Stimulated activated naive CD4-positive, alpha-beta T cell treated with Interleukin-2 at 50 U/mL for 16 hours (primary cell): Measurements from ENCODE around the gene EVA1A.
"Not testable (repeated sequence)": the region's sequence is repeated elsewhere in the genome, so short reads cannot be mapped to it uniquely, and the experiment has no call there.

Experiments used
- DNase-seq: peaks from one replicate; lab custom pipeline; 2025; lab: John Stamatoyannopoulos, UW

EVA1A gene

DNA sequence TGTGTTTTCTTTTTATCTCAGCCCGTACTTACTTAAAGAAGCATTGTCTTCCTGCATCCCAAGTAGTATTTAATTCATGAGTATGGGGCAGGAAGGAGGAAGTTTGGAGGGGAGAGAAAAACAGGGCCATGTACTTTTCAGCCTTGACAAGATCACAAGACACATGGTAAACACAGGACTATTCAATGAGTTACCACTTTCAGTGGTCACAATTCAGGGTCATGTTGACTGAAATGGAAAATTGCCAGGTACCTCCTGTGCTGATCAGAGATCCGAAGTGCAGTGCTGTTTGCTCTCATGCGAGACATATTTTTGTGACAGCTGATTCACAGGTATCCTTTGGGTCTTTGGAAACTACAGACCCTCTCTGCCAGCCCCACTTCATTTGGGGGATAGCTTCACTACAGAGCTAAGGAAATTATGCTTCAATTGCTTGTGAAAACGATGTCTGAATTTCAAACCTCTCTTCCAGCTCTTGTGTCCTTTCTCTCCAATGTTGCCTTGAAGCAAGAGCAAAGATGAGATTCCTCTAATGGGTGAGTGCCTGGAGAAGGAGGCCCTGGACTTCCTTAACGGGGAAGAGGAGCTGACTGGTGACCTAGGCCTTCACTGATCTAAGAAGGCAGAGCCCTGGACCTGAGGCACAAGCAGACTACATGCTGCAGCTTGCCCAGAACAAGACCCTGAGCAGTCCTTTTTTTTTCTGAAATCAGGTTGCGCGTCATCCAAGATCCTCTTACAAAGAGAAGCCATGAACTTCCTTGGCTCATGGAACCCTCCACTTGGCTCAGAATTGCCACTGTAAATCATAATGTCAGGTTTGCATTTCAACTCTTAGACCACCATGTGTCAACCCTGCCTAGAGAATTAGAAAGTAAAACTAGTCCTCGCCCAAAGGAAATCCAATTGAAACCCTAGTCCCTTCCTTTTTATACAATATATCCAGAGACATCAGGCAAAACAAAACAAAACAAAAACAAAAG lies 44.1 kb downstream of the EVA1A start:
- no peak for DNase-seq

DNA sequence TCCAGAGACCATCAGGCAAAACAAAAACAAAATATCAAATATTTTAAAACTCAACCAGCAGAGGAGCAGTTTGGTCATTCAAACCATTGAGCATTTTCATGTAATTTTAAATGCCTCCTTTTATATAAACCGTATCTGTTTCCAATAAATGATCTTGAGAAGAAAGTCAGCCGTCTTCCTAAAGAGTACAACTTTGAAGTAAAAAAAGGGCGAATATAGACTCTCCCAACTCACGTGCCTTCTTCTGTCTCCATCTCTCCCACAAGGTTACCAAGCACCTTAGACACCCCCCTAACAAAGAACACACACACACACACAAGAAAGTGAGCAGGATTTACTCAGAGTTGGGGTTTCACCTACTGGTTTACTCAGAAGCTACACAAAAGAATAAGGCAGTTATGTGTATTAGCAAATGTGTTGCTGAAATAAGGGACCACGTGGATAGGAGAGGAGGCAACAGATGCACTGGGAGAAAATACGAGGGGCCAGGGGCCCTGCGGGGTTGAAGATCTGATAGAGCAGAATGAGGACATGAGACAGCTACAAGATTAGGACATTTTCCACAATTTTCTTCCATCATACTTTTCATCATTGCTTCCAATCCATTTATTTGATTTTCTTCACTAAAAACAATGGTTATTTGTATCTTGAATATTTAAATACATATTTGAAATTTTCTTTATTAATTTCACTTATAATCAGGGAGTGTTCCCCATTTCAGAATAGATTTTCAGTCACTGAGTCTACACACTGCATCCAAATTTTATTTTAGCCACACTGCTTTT lies 45.0 kb downstream of the EVA1A start:
- no peak for DNase-seq

DNA sequence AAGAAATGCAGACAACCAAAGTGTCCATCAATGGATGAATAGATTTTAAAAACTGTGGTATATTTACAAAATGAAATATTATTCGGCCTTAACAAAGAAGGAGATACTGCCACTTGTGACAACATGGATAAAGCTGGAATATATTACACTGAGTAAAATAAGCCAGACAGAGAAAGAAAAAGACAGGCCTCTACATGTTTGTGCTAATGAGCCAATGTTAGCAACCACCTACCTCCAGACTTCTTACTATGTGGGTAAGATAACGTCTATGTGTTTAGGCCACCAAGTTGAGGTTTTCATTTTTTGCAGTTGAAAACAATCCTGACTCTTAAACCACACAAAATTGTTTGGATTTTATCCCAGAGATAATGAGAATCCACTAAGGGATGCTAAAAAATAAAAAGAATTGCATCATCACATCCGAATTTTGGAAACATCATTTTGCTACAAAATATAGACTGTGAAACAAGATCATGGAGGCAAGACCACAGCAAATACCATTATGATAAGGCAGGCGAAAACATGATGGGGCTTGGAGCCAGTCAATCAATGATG lies 47.0 kb downstream of the EVA1A start:
- no peak for DNase-seq

DNA sequence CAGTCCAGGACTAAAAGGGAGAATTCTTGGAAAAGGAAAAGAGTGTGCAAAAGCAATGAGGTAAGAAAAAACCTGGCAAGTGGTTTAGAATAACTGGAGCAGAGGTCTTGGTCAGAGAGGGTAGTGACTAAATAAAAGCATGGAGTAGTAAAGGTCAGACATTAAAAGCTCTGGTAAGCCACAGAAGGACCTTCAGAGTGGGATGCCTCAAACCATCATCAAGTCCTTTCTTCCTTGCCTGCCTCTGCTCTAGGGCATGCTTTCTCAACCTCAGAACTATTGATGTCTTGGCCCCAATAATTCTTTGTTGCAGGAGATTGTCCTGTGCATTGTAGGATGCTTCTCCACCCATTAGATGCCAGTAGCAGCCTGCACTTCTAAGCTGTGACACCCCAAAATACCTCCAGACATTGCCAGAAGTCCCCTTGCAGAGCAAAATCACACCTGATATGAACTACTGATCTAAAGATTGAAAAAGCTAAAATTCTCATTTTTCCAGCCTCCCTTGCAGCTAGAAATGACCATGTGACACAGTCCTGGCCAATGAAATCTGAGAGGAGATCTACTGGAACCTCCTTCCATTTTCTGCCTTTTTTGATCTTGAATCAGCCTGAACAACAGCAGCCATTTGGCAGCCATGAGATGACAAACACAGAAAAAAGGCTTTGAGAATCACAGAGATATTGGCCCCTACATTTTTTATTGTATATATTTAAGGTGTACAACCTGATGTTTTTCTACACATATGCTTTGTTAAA lies 48.1 kb downstream of the EVA1A start:
- no peak for DNase-seq

DNA sequence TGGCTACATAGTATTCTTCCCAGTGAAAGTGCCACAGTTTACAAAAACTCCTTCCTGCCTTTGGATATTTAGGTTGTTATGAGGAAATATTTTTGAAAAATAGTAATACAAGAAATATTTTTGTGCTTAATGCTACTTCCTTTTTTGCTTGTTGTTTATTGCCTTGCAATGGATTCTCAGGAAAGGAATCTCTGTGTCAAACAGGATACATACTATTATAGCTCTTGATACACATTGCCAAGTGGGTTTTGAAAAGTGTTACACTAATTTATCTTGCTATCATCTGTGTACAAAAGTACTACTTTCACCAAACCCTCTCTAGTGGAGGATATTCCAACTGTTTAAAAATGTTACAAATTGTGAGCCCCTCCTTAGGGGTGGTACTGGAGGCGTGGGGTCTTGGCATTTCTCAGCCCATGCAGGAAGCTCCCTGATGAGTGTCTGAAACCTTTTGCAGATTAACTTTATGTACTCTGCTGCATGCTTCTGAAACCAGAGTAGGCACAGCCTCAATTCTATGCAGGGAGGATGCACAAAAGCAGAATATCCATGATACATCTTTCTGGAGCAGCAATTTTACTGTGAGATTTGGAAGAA lies 54.5 kb downstream of the EVA1A start:
- DNase-seq: no peak

DNA sequence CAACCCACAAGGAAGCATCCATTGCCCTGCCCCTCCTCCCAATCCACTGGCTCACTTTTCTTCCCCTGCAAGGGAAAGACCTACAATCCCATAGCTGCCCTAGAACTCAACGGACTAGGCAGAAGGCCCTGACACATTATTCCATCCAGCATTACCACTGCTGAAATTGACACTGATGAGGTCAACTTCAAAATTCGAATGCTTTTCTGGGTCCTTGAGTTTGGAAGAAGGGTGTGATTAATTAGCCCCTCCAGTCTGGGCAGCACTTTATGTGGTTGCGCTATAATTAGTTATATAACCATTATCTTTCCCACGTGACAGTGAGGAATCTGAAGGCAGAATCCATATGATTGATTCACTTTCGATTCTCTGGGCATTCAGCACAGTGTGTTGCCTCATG lies 55.7 kb downstream of the EVA1A start:
- DNase-seq: no peak

DNA sequence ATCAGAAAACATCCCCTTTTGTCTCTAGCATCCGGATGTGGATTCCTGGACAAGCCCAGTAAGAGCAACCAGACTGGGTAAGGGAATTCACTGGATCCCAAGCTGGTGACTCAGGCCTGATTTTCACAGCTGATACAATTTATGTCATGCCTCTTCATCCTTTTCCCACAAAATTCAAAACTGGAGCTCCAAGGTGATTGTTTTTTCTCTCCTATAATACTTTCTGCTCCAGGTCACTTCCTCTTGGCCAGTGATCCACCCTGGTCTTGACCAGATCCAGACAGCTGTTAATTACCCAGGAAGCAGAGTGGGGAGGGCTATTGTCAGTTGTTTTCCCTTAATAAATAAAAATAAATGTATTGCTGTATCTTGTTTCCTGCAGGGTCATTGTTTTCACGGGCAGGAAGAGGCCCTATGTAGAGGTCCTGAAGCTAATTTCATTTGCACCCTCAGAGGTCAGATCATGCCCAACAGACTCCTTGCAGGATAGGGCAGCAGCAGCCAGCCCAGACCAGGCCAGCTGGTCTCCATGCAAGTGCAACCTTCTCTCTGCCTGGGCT lies 57.6 kb downstream of the EVA1A start:
- no peak for DNase-seq

DNA sequence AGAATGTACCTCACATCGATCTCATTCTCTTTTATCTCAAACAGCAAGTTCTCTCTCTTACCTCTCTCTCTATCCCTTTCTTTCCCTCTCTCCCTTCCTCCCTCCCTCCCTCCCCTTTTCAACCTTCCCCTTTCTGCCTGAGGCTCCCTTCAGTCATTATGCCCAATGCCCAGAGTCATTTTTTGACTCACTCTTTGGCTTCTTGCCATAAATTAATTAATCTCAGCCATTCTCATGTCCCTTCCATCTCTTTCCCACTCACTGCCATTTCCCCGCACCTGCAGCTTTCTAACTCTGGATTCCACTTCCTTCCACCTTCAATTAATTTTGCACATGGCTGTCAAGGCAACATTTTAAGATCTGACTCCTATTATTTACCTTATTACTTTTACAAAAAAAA lies 60.1 kb downstream of the EVA1A start:
- no peak for DNase-seq

DNA sequence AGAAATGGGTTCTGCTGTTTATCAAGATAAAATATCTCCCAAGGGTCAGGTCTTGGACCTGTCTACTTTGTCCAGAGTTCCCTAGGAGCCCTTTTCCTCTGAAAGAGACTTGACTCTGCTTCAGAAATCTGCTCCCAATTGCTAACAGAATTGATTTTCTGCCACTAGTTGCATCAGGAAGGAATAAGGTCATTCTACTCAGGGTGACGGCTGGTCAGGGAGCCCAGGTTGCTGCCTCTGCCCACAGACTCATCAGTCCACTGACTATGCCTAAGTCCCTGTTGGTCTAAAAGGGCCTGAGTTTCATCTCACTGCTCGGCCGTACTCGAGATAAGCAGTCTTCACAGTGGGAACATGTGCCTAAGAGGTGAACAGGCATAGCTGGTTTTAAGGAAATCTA lies 61.2 kb downstream of the EVA1A start:
- no peak for DNase-seq

DNA sequence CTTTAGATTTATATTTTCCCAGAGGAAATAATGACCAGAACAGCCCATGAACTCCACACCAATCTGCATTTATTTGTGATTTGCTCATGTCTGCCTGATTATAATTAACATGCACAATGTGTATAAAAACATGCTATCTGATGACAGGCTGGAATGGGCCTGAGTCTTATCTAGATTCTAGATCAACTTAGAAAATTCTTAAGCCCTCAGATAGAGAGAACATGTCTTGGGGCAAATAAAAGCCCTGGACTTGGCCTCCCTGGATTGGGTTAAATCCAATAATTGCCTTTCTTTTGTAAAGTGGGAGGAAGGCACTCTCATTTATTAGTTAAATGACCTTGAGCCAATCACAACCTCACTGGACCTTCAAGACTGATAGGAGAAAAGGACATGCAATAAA lies 61.8 kb downstream of the EVA1A start:
- no peak for DNase-seq

DNA sequence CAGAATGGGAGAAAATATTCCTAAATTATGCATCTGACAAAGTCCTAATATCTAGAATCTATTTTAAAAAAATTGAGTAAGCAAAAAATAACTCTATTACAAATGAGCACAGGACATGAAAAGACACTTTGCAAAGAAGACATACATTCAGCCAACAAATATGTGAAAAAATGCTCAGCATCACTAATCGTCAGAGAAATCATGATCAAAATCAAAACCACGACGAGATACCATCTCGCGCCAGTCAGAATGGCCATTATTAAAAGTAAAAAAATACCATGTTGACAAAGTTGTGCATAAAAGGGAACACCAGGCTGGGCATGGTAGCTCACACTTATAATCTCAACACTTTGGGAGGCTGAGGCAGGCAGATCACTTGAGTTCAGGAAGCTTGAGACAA lies 63.5 kb downstream of the EVA1A start:
- DNase-seq: no peak

DNA sequence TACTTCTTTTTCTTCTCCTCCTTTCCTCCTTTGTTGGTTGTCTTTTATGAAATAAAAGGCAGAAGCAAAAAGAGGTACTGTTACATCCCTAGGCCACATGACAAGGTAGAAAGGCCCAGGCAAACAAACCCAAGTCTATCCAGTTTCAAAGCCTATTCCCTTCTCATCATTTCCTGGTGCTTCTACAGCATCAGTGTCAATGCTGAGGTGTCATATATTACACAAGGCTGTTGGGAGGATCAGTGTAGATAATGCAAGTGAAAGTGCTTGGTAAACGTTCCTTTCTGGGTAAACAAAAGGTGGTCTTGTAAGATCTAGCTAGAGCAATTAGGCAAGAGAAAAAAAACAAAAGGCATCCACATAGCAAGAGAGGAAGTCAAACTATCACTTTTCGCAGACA lies 64.9 kb downstream of the EVA1A start:
- DNase-seq: no peak

DNA sequence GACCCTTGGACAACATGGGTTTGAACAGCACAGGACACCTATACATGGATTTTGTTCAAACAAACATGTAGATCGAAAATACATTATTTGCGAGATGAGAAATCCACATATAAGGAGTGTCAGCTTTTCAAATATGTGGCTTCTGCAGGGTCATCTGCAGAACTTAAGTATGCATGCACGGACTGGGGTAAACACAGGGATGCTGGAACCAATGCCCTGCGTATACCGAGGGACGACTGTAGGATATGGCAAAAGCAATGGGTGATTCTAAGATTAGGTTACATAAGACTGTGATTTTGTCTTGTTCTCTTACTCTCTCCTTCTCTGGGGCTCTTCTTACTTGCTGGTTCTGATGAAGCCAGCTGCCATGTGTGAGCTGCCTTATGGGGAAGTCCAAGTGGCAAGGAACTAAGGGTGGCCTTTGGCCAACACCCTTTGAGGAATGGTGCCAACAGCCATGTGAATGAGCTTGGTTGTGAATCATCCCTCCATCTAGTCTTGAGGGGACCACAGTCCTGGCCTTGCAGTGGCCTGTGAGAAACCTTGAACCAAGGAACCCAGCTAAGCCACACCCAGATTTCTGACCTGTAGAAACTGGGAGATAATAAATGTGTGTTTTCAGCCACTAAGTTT lies 66.5 kb downstream of the EVA1A start:
- DNase-seq: no peak

DNA sequence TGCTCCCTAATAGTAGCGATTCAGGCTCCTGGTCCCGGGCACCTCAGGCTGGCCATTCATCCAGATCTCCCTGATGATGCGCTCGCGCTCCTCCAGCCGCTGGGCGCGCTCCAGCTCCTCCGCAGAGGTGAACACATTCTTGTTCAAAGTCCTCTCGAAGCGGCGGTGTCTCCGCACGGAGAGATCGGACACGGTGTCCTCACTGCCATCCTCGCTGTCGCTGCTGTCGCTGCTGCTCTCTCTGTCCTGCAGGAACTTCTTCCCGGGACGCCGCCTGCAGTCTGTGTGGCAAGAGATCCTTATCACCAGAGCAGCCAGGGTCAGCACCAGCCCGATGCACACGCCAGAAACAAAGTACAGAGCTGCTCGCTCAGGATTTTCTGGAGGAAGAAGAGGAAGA lies 67.5 kb downstream of the EVA1A start:
- no peak for DNase-seq

DNA sequence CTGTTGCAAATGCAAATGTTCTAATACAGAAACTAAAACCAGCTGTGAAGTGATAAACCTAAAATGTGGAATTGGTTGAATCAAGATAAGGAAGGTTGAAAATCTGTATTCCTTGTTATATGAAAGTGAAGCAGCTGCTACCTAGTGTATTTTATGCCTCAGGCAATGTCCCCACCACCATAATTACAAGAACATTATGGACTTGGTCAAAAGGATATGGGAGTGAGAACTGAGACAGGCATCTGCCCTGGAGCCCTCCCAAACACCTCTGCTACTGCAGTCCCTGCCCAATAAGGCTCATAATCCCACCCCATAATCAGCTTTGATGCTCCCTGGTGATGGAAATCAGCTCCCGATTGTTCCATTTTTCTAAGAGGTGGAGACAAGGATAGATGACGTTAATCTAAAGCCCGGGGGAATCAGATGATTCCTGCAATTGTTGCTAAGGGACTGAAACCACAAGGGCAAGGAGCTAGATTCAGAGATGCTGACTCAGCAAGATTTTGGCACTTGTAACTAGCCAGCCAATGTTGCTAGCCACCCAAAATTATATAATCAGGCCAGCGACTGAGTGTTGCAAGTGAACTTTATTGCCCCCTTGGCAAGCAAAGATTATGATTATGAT lies 69.5 kb downstream of the EVA1A start:
- no peak for DNase-seq

DNA sequence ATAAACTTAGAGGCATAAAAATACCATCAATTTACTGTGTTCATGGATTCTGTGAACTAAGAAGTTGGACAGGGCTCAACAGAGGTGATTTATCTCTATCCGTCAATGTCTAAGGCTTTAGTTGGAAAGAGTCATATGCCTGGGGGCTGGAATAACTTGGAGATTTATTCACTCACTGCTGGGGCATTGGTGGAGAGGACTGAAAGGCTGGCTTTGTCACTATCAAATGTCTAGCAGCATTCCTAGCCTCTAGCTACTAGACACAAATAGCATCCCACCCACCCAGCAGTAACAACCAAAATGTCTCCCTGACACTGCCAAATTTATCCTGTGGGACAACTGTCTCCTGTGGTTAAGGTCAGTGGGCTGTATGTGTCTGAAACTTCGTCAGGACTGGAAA lies 71.0 kb downstream of the EVA1A start:
- DNase-seq: no peak

DNA sequence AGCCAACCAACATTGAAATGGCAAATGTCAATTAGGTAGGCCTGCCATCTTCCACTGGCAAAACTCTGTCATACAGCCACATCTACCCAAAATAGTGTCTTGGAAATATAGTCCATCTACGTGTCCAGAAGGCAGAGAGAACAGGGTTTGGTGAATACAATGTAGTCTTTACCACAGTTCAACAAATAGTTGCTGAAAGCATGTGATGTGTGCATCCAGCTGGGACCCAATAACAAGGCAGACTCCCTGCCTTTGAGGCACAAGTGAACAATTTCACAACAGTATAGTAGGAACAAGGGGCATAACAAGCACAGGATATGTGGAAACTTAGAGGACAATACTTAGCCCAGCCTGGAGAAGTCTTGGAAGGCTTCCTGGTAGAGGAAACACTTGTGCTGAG lies 72.6 kb downstream of the EVA1A start:
- DNase-seq: no peak

DNA sequence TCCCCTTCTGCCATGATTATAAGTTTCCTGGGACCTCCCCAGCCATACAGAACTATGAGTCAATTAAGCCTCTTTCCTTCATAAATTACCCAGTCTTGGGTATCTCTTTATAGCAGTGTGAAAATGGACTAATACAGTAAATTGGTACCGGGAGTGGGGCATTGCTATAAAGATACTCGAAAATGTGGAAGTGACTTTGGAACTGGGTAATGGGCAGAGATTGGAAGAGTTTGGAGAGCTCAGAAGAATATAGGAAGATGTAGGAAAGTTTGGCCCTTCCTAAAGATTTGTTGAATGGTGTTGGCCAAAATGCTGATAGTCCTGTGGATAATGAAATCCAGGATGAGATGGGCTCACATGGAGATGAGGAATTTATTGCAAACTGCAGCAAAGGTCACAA lies 74.0 kb downstream of the EVA1A start:
- not testable (repeated sequence) for DNase-seq

DNA sequence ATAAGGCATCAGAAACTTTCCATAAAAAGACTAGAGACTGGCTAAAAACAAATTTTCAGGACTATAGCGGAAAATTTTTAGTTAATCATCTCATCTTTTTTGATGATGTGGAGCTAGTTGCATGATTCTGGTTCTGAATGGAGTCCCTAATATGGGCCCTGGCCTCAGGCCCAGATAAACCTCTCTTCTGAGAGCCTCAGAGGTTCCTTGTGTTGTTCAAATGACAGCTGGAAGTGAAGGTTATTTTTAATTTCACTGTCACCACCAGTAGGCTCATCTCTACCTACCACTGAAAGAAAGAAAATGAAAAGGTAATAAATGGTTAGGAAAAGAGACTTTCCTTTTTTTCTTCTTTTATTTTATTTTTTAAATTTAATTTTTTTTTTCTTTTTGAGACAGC lies 75.9 kb downstream of the EVA1A start:
- DNase-seq: no peak

DNA sequence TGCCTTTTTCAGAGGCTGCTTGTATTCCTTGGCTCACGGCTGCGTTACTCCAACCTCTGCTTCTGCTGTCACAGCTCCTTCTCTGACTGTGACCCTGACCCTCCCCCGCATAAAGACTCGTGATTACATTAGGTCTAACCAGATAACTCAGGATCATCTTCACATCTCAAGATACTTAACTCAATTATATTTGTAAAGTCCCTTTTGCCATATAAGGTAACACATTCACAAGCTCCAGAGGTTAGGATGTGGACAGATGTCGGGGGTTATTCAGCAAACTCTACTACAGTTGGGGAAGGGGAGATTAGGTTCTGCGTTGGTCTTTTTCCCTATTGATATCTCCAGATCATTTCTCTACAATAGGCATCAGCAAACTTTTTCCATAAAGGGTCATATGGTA lies 76.9 kb downstream of the EVA1A start:
- DNase-seq: no peak

DNA sequence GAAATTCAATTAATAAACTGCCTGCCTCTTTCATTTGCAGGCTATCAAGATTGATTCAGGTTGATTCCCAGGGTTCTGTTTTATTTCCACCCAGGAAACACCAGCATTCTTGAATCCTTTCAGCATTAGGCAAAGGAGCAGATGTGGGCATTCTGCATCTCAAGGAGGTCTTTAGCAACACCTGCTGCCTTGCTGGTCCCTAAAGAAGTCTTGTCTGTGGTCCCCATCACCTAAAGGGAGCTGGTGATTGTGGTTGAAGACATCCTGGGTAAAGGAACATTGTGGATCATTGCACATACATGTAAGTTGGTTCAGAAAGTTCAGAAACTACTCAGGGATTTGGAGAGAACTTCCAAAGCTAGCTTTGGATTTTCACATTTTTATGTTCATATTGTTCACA lies 78.3 kb downstream of the EVA1A start:
- no peak for DNase-seq
